Right forelimb (tissue), 1 donor: ENCODE results near the gene EFL1.
"Not testable (repeated sequence)": the region's sequence is repeated elsewhere in the genome, so short reads cannot be mapped to it uniquely, and the experiment has no call there.

ENCODE experiments used
- DNase-seq: peaks from one replicate; pipeline ENCODE4 v3.0.0-alpha.2; 2018

Gene EFL1

DNA sequence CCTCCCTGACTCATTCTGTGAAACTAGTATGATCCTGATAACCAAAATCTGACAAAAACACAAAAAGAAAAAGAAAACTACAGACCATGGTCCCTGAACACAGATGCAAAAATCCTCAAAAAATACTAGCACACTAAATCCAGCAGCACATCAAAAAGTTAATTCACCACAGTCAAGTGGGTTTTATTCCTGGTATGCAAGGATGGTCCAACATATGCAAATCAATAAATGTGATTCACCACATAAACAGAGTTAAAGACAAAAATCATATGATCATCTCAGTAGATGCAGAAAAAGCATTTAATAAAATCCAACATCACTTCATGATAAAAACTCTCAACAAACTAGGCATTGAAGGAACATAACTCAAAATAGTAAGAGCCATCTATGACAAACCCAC lies 12.9 kb upstream of the EFL1 start:
- no peak for DNase-seq

DNA sequence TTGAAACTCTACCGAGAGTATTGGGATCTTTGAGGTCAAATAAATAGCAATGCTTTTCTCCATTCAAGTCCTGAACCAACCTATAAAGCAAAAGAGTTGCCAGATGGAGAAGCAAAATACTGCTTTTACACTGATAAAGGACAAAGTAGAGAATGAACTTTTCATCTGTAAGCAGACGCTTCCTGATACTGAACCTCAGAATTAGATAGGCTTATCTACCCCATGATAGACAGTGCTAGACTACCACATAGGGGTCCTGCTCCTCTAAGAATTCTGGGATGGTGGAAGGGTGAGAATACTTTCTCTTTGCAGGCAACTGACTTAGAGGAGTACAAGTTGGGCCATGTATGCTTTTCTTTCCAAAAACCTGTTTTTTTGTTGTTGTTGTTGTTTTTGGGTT lies 9.6 kb upstream of the EFL1 start:
- DNase-seq: no peak

DNA sequence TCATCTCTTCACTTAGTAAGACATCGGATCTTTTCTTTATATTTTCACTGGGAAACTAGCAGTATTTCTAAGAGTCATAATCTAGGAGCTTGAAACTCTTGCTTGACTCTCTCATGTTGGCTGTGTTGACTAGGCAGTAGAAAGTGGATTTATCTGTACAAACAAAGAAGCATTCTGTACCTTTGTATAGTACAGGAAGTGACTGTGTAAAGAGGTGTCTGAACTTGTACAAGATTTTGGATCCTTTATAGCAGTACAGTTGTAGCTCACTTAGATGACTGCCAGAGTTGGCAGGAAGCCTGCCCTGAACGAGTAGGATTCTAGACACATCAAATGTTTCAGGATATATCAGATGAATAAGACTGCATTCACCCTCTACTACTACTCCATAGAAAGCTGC lies 5.9 kb upstream of the EFL1 start:
- not testable (repeated sequence) for DNase-seq

DNA sequence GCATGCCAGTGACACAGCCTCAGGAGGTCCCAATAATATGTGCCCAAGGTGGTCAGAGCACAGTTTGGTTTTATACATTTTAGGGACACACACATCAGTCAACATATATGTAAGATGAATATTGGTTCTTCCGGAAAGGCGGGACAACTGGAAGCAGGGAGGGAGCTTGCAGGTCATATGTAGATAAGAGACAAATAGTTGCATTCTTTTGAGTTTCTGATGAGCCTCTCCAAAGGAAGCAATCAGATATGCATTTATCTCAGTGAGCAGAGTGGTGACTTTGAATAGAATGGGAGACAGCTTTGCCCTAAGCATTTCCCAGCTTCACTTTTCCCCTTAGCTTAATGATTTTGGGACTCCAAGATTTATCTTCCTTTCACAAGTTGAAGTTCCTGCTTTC lies 4.6 kb upstream of the EFL1 start:
- DNase-seq: not testable (repeated sequence)

DNA sequence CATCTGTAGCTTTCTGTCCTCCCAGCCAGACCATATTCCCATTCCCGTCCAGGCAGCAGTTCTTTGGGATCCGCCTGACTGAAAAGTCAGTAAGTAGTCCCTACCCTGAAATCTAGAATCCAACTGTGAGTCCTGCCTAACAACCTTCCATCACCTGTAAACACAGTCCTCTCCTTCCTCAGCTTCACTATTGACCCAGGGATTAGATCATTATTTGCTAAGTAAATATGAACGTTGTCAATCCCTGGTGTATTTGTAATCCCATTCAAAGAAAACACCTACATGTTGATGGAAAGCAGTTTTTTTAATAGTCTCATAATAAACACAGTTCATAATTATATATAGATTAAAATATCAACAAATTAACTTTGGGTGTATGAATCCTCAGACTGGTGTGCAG lies 816 bp upstream of the EFL1 start:
- DNase-seq: no peak

DNA sequence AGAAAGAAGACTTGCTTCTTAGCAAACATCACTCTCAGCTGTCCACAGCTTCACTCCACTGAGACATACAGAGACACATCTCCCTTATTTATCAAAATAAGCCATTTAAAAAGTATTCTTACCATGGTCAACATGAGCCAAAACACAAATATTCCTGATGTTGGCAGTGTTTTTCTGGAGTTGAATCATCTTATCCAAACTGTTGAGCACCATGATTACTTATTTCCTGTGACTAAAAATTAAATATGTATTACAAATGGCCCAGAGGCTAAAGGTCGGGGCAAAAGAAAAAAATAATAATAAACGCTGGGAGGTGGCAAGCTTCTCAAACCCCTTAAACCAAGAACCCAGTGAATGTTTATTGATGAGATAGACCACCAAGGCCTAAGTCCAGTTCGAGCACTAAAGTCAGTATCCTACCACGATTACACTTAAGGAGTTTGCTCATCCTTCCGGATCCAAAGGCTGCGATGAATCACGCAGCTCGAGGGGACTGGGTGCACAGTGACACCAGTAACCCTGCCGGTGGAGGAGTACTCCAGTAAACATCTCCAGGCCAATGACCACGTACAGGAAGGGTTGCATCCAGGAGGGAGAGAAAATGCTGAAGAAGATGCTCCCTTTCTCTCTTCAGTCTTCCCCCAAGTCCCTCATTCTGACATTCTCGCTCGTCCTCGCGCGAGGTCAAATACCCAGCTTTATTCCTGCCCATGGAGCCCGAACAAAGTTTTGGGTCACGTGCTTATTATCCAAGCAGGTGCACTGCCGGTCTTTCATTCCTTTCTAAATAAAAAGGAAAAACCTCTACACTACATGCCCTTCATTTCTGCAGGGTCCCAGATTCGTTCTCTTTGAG lies 740 bp downstream of the EFL1 start:
- not testable (repeated sequence) for DNase-seq

DNA sequence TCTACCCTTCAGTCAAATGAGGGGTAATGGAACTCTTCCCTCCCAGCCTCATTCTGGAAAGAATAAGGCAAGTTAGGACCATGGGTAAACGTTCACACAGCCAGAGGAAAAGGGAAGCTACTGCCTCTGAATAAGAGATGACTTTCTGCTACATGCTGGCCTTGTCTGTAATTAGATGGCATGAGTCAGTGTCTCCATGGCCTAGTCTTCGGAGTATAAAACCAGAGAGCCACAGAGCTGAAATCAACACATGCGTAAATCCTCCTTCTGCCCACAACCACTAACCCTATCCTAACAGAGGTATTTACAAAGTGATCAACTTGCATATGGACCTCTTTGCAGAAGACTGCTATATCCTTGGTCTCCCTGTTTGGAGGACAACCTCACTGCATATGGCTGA lies 14.3 kb downstream of the EFL1 start:
- not testable (repeated sequence) for DNase-seq

DNA sequence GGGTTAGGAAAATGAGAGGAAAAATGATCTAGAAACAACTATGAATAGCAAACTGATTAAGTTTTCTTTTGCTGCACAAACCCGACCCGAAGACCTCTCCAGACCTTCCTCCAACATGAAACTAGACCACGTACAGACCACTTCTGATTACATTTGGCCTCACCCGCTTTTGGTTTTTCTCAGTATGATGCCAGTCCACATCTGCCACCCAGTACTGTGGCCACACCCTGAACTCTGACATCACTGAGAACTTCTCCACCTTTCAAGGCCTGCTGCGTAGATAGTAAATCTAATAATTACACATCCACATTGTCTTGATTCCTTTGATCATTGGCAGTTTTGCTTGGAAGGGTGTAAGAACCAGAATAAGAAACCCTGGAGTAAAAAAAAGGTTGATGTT lies 16.6 kb downstream of the EFL1 start:
- DNase-seq: not testable (repeated sequence)

DNA sequence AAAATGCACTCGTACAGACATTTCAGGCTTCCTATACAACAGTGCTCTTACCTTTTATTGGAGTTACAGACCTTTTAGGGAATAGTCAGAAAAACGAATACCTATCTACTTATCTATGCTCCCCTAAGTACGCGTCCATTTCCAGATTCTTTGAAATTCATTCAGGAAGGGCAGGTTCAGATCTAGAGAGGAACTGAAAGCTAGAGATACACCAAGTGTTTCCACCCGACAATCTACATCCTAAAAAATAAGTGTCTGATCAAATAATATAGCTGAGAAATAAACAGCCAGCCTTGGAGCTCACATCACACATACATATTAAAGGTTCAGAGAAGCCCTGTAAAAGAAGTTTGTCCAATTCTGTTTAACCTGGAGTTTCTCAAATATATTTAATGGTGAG lies 18.9 kb downstream of the EFL1 start:
- not testable (repeated sequence) for DNase-seq

DNA sequence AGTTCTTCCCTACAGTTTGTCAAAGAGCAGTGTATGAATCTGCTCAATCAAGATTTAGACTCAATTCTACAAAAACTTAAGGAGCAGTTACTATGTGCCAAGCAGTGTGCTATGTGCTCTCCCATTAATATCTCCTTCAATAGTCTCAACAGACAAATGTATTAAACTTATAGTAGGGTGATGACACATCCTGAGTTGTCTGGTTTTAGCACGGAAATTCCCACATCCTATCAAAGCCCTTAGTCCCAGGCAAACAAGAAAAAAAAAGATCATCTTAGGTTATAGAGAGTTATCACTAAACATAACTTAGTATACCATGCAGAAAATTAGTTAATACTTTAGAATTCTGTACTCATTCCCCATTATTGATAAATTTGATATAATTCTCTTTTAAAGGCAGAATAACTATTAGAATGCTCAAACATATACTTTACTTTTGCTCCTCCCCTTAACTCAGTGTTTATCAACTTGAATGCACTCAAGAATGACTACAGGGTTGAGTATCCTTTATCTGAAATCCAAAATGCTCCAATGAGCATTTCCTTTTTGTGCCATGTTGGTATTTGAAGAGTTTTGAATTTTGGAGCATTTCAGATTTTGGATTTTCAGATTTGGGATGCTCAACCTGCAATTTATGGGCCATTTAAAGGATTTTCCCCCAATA lies 20.6 kb downstream of the EFL1 start:
- DNase-seq: not testable (repeated sequence)

DNA sequence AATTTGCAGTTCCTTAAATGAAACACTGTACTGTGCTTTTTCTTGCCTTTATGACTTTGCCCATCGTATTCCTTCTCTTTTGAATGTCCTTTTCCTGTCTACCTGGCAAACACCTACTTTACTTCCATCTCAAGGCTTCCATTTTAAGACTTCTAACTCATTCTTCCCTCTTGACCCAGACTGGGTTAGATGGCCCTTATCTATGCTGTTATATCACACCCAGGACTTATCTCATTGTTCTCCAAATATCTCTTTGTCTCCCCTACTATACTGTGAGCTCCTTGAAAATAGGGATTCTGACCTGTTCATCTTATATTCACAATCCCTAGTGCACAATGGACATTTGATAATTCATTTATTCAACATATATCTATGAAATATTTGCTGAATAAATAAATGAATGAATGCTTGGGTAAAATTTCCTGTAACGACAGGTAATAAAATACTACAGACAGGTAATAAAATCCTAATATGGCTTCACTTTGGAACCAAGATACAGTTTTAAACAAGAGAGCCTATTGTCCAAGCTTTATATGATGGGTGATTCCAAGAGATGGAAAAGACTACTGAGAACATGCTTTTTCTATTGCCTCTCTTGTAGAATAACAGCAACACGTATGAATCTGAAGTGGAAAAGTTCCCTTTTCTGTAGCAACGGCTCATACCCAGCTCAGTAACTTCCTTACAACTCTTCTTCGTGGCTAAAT lies 22.7 kb downstream of the EFL1 start:
- DNase-seq: no peak

DNA sequence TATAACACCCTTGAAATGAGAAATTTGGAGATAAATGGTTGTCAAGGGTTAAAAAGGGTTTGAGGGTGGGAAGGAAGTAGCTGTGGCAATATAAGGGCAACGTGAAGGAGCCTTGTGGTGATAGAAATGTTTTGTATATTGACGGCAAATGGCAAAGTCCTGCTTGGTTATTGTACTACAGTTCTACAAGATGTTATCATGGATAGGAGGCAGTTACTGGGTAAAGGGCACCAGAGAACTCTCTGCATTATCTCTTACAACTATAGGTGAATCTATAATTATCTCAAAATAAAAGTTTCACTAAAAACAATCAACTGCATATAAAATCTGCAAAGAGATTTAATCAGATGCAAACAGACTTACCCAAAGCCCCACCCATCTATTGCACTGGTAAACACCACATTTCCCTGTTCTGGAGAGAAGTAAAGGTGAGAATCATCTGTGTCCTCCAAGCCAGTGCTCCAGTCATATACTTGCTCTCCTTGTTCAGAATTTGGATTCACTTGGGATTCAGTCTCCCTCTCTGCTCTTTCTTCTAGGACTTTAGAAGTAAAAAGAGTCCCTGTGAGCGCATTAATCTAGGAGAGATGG lies 24.5 kb downstream of the EFL1 start:
- DNase-seq: not testable (repeated sequence)

DNA sequence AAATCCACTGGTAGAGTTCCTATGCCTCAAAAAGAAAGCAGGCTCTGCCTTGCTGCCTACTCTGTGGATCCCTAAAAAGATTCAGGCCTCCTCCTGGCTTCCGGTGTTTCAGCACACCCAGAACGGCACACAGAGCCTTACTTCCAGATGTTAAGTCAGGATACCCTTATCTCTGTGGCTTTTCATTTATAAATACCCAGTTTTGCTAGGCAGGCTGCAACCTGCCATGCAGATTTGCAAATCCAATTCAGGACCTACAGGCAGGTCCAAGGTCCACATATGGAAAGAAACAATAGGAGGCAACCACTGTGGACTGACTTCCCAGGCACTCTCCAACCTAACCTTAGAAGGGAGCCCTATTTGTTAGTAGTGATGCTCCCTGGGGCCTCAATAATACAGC lies 30.7 kb downstream of the EFL1 start:
- DNase-seq: no peak

DNA sequence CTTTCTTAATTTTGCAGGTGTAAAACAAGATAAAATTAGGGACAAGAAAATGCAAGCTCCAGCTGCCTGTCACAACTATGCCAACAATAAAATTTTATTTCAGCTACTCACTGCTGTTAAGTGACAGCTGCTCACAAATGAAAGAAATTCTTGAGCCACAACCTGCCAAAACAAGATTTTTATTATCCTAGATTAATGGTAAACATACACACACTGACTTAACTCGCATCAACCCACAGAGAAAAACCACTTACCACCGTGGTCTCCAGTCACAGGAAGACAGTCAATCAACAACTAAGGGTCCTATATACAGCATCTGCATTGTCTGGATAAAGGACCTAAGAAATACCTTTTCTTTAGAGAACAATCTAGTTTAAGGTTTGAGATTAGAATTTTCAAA lies 31.3 kb downstream of the EFL1 start:
- DNase-seq: no peak

DNA sequence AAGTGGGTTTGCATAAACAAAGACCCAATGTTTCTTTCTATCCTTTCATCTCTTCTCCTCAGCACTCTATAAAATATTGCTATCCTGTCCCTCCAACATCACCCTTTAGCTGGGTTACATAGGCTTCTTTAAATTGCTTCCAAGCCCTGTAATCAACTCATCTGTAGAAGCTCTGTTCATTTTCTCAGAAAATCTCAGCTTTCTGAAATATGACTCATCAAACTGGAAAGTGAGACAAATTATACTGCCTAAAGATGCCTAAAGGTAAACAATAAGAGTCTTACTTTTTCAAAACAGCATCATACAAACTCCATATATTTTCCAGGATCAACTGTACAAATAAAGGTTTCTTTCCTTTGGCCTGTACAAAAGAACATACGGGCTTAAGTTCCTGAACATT lies 33.8 kb downstream of the EFL1 start:
- no peak for DNase-seq

DNA sequence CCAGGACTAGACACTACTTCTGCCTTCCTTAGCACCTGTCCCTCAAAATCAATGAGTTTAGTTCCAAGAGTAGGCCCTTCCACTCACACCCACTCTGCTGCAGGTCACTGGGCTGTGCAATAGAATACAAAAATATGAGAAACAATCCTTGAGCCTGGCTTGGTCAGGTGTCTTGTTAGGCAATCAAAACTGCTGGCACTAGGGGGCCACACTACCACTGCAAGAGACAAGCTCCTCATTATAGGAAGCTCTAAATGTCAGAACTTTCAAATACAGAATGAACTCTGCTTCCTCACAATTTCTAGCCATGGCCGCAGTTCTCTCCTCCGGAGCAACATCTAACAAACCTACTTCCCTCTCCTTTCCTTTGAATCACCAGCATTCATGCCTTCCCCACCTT lies 41.0 kb downstream of the EFL1 start:
- not testable (repeated sequence) for DNase-seq

DNA sequence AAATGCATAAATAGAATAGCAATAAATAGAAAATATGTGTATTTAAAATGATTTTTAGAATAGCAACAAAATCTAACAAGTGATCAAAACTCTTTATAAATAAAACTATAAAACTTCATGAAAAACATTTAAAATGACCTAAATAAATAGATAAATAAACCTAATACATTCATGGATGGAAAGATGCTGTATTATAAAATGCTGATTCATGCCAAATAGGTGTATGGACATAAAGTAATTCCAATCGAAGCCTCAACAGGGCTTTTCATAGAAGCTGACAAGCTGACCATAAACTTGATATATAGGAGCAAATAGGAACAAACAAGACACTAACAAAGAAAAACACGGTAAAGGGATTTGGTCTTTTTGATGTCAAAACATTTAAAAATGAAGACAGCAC lies 46.4 kb downstream of the EFL1 start:
- DNase-seq: not testable (repeated sequence)

DNA sequence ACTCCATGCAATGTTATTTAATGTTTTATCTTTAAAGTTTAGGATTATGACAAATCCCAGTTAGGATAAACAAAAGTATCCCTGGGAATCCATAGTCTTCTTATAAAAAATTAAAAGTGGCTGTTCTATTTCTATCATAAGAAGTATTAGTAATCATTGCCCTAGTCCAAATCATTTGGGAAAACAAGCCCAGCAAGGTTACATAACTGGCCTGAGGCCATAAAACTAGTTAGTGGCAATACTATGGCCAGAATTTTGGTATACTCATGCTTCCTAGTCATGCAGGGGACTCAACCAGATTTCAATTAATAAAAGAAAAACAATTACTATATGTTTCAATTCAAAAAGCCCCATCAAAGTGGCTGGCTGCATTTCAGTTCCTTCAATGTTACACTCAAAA lies 50.3 kb downstream of the EFL1 start:
- DNase-seq: not testable (repeated sequence)

DNA sequence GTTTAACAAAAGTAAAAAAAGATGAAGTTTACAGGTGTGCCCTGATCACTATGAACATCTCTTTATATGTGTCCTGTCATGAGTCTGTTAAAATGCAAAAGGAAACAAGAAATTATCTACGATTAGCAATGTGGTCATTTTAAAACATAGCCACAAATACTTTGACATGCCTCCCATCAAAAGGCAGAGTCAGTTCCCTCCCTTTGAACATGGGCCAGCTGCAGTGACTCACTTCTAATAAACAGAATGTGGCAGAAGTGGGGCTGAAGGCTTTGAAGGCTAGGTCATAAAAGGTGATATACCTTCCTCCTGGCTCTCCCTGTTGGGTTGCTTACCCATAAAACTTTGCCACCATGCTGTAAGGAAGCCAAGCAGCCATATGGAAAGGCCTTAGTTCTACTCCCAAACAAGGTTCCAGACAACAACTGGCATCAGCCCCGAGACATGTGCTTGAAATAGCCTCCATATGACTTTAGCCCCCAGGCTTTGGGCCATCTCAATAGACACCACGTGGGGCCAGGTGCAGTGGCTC lies 52.4 kb downstream of the EFL1 start:
- not testable (repeated sequence) for DNase-seq

DNA sequence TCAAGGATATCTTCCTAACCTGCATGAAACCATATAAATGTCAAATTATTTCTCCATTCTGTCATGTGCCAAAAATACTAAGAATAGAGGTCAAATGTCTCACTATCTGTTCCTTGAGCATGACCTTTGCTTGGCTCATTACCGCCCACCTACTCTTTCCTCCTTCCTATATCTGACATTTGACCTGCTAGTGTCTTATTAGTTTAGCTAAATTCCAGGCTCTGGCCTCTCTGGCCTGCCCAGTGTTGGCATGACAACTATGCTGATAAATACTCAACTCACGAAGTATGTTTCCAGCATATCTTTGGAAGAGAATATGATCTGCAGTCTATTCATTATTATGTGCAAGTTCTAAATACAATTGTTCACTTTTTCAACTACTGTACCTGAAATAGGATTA lies 58.0 kb downstream of the EFL1 start:
- DNase-seq: not testable (repeated sequence)

DNA sequence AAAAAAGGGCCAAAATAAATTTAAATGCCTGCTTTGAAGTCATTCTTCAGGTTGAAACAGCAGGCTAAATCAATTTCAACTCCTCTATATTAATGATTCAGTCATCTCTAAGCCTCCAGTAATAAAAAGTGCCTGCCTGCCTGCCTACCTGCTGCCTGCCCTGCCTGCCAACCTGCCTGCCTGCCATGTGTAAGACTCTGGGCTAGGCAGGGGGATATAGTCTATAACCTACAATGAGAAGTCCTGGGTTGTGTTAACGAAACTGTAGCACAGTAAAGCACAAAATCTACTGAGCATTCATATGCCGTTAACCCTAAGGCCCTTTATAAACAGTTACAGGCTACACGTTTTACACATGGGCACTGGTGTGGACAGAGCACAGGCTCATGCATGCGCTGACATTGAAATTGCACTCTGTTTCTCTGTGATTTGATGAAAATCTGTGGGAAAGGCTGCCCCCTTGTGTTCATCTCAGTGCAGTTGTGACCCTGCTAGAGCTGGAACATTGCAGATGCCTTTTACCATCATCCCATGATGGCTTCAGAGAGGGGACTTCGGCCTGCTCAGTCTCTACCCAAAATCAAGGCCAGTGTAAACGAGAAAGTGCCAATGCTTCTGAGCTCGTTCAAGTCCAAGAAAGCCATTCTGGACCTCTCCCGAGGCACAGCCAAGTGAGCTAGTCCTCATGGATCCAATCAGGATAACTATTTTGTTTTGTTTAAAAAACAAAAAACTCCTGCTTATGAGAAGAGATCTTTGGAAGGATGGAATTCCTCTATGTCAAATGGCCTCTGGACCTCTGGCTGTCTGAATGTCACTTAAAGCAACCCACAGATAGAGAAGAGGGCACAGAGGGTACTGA lies 64.6 kb downstream of the EFL1 start:
- DNase-seq: peak; percentile 85

DNA sequence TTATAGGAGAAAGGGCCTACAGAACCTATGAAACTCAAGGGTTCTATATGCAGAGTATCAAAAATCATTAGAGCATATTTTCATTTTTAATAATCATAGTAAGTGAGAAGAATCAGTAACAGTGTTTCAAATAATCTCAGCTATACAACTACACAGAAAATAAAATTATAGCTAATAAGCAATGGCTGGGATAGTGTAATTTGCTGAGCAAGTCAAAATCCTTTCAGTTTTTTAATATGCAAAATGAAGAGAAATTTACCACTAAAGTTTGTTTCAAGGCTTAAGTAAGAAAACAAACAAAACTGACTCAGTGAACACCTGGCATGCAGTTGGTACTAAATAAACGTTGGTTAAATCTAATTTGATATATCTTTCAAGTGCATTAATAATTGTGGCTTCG lies 66.2 kb downstream of the EFL1 start:
- no peak for DNase-seq
